HCT116 (cell line): ENCODE results near the gene PRKD2. TPM values are rescaled to one million over a fixed set of nuclear protein-coding genes. Genes with fewer than 3 reads are reported as not detected.

Experiments
- ATAC-seq: fragments of 200-7000 bp; cut with Tn5 transposase; 2 replicates; pipeline ENCODE4 v1.9.1; 2020; ENCODE audit warnings: mild to moderate bottlenecking, moderate library complexity
- BruUV-seq: library from RNA; stranded (reverse); fragments of 400-500 nt; replicated peaks from 2 replicates; lab custom pipeline; 2021; lab: Mats Ljungman, UMichigan
- CTCF ChIA-PET: fragments of 300-600 bp; sonication (Branson Sonifier 250); formaldehyde crosslinking; loops from one replicate; lab custom pipeline; 2021; ENCODE audit warnings: antibody characterized with exemption; lab: Charles Lee
- POLR2A ChIA-PET: fragments of 300-600, 350-600 bp; sonication (Branson Sonifier 250); formaldehyde crosslinking; loops from one replicate; lab custom pipeline; 2021; ENCODE audit warnings: antibody characterized with exemption; lab: Charles Lee
- RAD21 ChIA-PET, 2 experiments: fragments of 300-600 bp; sonication (Branson Sonifier 250); formaldehyde crosslinking; loops; one replicate each; lab custom pipeline; 2023; ENCODE audit warnings: low total read pairs in 2 of 2; ENCODE audit not compliant: uncharacterized antibody in 2 of 2, unreplicated experiment in 2 of 2, low non-redundant PET in 1 of 2; lab: Charles Lee
- DNase-seq: peaks from one replicate; pipeline ENCODE4 v3.0.0-alpha.2; 2010; ENCODE audit warnings: low read depth, low spot score
- H2AFZ ChIP-seq: fragments of 200-600 bp; shearing (Covaris generic), sonication (generic); 2 replicates; pipeline ENCODE4 v1.6.1; 2017; ENCODE audit warnings: low read depth, mixed run types, mixed read lengths, antibody characterized with exemption, low read length; ENCODE audit not compliant: poor library complexity, severe bottlenecking
- H3K27ac ChIP-seq: 2 replicates; pipeline ENCODE4 v1.5.1; 2012; ENCODE audit warnings: low read depth, low read length
- H3K27me3 ChIP-seq: fragments of 200-600 bp; sonication (generic); 2 replicates; pipeline ENCODE4 v1.6.1; 2016; ENCODE audit warnings: mixed run types, low read length, mixed read lengths; ENCODE audit not compliant: insufficient read depth
- H3K36me3 ChIP-seq, 2 experiments: fragments of 200-500 bp in 1 of 2; fragments of 200-600 bp in 1 of 2; sonication (Bioruptor generic) in 1 of 2; sonication (generic) in 1 of 2; 2 replicates each; pipeline versions ENCODE4 v1.5.1 to v1.6.1; 2014 to 2016; ENCODE audit warnings: low read length in 2 of 2, inconsistent platforms in 1 of 2, mixed read lengths in 1 of 2, mixed run types in 1 of 2; ENCODE audit not compliant: insufficient read depth in 2 of 2, control insufficient read depth in 1 of 2
- H3K4me1 ChIP-seq, 2 experiments: fragments of 200-600 bp in 1 of 2; sonication (generic) in 1 of 2; 2 replicates each; pipeline versions ENCODE4 v1.5.1 to v1.6.1; 2012 to 2017; ENCODE audit warnings: low read length in 2 of 2, inconsistent platforms in 1 of 2, mild to moderate bottlenecking in 1 of 2, mixed read lengths in 1 of 2, mixed run types in 1 of 2, moderate library complexity in 1 of 2; ENCODE audit not compliant: insufficient read depth in 2 of 2, control insufficient read depth in 1 of 2
- H3K4me2 ChIP-seq: fragments of 200-600 bp; sonication (generic); 2 replicates; pipeline ENCODE4 v1.6.1; 2017; ENCODE audit warnings: mixed run types, low read length, mixed read lengths
- H3K4me3 ChIP-seq, 2 experiments: fragments of 200-600 bp in 1 of 2; sonication (generic) in 1 of 2; replicated peaks in 1 of 2; 2 replicates each; pipeline ENCODE4 v1.5.1; 2011 to 2016; ENCODE audit warnings: low read length in 2 of 2, control low read depth in 1 of 2, low read depth in 1 of 2, mild to moderate bottlenecking in 1 of 2, mixed read lengths in 1 of 2, mixed run types in 1 of 2
- H3K79me2 ChIP-seq: fragments of 200-600 bp; sonication (generic); 2 replicates; pipeline ENCODE4 v1.6.1; 2017; ENCODE audit warnings: mild to moderate bottlenecking, mixed run types, low read length, moderate library complexity, mixed read lengths; ENCODE audit not compliant: insufficient read depth
- H3K9ac ChIP-seq: fragments of 200-600 bp; sonication (generic); 2 replicates; pipeline ENCODE4 v1.6.1; 2016; ENCODE audit warnings: low read length, mixed read lengths
- H3K9me2 ChIP-seq: fragments of 200-600 bp; sonication (generic), shearing (Covaris generic); 2 replicates; pipeline ENCODE4 v1.6.1; 2017; ENCODE audit warnings: mixed run types, mild to moderate bottlenecking, moderate library complexity; ENCODE audit not compliant: insufficient read depth
- H3K9me3 ChIP-seq, 2 experiments: fragments of 200-500 bp in 1 of 2; fragments of 200-600 bp in 1 of 2; sonication (Bioruptor generic) in 1 of 2; sonication (generic) in 1 of 2; 2 replicates each; pipeline ENCODE4 v1.6.1; 2014 to 2017; ENCODE audit warnings: low read length in 2 of 2, mixed read lengths in 2 of 2, inconsistent platforms in 1 of 2, low read depth in 1 of 2, mild to moderate bottlenecking in 1 of 2, mixed run types in 1 of 2, moderate library complexity in 1 of 2; ENCODE audit not compliant: control insufficient read depth in 1 of 2, insufficient read depth in 1 of 2
- H4K20me1 ChIP-seq: fragments of 200-600 bp; sonication (generic), shearing (Covaris generic); 2 replicates; pipeline ENCODE4 v1.6.1; 2017; ENCODE audit warnings: mixed run types, mild to moderate bottlenecking, moderate library complexity; ENCODE audit not compliant: insufficient read depth
- POLR2AphosphoS5 ChIP-seq: IDR thresholded peaks from 2 replicates; pipeline ENCODE4 v1.6.1; 2011; ENCODE audit warnings: mild to moderate bottlenecking, low read depth, low read length, moderate library complexity
- SP1 ChIP-seq: IDR thresholded peaks from 2 replicates; pipeline ENCODE4 v1.6.1; 2012; ENCODE audit warnings: low read depth
- ZNF274 ChIP-seq: fragments of 200-500 bp; sonication (Bioruptor generic); IDR thresholded peaks from 2 replicates; pipeline ENCODE4 v1.6.1; 2014; ENCODE audit warnings: mild to moderate bottlenecking, low read depth, low read length, inconsistent platforms
- intact Hi-C: fragments of 100-400 bp; cut with micrococcal nuclease; formaldehyde crosslinking; loops from 2 replicates; pipeline ENCODE4 v1.10.0; 2022
- total RNA-seq: library from RNA; stranded (reverse); gene quantifications from one replicate; pipeline ENCODE4 v1.2.1, GENCODE V29; 2021; ENCODE audit not compliant: unreplicated experiment
- TF ChIP-seq, protein P1 (sequence below): IDR thresholded peaks from 2 replicates; pipeline ENCODE4 v1.6.1; 2012
- TF ChIP-seq, protein P2 (sequence below), 3 experiments: fragments of 200-600 bp in 1 of 3; sonication (generic) in 1 of 3; IDR thresholded peaks in 2 of 3; conservative IDR thresholded peaks in 1 of 3; 2 replicates each; pipeline ENCODE4 v1.5.1; 2012 to 2017; ENCODE audit warnings: low read depth in 2 of 3, low read length in 2 of 3, antibody characterized with exemption in 1 of 3, borderline replicate concordance in 1 of 3, control low read depth in 1 of 3, mild to moderate bottlenecking in 1 of 3, mixed read lengths in 1 of 3, mixed run types in 1 of 3, moderate library complexity in 1 of 3; ENCODE audit not compliant: insufficient read depth in 1 of 3

The PRKD2 gene
- total RNA-seq, 1 experiment from 2014 or later: 73.5 TPM

DNA sequence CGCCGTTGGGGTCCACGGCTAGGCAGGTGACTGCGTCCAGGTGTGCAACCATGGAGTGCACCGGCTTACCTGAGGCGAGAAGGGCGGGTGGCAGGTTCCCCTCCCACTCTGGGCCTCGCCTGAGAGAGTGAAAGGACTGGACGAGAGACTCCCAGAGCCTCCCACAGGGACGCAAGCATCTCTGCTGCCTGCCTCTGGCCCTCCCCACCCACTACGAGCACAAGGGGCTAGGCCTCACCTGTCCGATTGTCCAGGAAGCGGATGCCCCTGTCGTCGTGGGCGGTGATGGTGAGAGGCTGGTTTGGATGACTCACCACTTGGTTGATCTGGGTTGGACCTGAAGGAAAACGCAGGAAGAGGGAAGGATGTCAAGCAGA, 5.1 kb upstream of the PRKD2 start:
- H2AFZ ChIP-seq: no peak overlapping the region
- peaks cover 6% of the 10 kb centered on the region; the same call in 1 of the 2 replicates for H3K79me2 ChIP-seq
- peaks cover 36 to 60% of the 10 kb centered on the region in 2 experiments; a peak in 3 of 4 replicates for H3K36me3 ChIP-seq
- H3K9ac ChIP-seq: no peak overlapping the region
- TF ChIP-seq POLR2AphosphoS5: no peak
- TF ChIP-seq, protein P1, sequence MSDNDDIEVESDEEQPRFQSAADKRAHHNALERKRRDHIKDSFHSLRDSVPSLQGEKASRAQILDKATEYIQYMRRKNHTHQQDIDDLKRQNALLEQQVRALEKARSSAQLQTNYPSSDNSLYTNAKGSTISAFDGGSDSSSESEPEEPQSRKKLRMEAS: no peak
- no peak for TF ChIP-seq SP1
- ATAC-seq (no peak), DNase-seq (no peak)
- H3K9me2 ChIP-seq: no peaks in the 10 kb centered on the region
- intact Hi-C loops: loop anchor here (10.0 kb wide), 1 partner anchor 107 kb away; no protein-coding TSS in a partner anchor
- ChIA-PET CTCF (no interaction called here), RAD21 (no interaction called here), POLR2A (no interaction called here)
- H3K9me3 ChIP-seq: no peaks in the 10 kb centered on the region
- H3K4me2 ChIP-seq: no peak overlapping the region
- H3K27me3 ChIP-seq: no peaks in the 10 kb centered on the region
- H3K4me3 ChIP-seq: no peak overlapping the region
- H3K4me1 ChIP-seq: peaks cover 3 to 14% of the 10 kb centered on the region in 2 experiments; a peak in 3 of 4 replicates
- no peak overlapping the region for H3K27ac ChIP-seq
- no TSS peak for BruUV-seq
- no peaks in the 10 kb centered on the region for H4K20me1 ChIP-seq

DNA sequence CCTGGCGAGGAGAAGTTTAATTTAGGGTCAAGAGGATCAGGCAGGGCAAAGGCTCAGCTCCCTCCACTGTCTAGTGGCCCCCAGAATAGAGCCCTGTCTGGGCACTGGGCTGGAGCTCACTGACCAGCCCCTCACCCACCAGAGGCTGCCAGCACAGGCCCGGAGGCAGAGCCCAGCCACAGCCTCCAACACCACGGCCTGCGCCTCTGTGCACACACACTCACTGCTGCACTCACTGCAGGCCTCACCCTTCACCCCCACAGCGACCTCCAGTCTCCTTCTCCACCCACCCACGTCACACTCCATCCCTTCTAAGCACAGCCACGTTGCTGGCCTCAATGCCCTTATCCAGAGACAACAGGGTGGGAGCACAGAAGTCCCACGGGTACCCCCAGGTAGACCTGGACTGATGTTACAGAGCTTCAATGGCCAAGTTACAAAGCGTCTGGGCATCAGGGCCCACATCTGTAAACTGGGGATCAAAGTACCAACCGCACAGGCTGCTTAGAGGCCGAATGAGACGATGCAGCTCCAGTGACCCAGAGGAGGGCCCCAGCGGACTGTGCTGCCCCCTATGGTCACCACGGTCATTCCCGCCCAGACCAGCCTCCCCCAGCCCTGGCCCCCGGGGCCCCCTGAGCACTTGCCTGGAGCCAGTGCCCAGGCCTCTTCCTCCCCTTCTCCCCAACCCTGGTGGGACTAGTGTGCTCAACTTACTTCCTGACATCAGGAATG, 4.5 kb upstream of the PRKD2 start:
- ChIA-PET CTCF (interaction anchor here (0.5 kb wide), 1 partner anchor 119 kb away, joined by 3 read pairs; no protein-coding TSS in a partner anchor), RAD21 (no interaction called here), POLR2A (no interaction called here)
- H3K4me3 ChIP-seq: no peak overlapping the region
- H3K27me3 ChIP-seq: no peaks in the 10 kb centered on the region
- peaks cover 4% of the 10 kb centered on the region for H3K79me2 ChIP-seq
- no peak overlapping the region for H3K9ac ChIP-seq
- ATAC-seq (no peak), DNase-seq (no peak)
- H3K9me2 ChIP-seq: no peaks in the 10 kb centered on the region
- intact Hi-C loops: loop anchor here (10.0 kb wide), 1 partner anchor 107 kb away; no protein-coding TSS in a partner anchor
- TF ChIP-seq, protein P2, sequence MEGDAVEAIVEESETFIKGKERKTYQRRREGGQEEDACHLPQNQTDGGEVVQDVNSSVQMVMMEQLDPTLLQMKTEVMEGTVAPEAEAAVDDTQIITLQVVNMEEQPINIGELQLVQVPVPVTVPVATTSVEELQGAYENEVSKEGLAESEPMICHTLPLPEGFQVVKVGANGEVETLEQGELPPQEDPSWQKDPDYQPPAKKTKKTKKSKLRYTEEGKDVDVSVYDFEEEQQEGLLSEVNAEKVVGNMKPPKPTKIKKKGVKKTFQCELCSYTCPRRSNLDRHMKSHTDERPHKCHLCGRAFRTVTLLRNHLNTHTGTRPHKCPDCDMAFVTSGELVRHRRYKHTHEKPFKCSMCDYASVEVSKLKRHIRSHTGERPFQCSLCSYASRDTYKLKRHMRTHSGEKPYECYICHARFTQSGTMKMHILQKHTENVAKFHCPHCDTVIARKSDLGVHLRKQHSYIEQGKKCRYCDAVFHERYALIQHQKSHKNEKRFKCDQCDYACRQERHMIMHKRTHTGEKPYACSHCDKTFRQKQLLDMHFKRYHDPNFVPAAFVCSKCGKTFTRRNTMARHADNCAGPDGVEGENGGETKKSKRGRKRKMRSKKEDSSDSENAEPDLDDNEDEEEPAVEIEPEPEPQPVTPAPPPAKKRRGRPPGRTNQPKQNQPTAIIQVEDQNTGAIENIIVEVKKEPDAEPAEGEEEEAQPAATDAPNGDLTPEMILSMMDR (IDR thresholded peaks at IDR 0.05 in 2 of 3, conservative IDR thresholded peaks at IDR 0.05 in 1 of 3; ENCODE audit: borderline replicate concordance in 1 of 3, insufficient read depth in 1 of 3, low read depth in 2 of 3, low read length in 2 of 3): peak in 2 of 3 experiments; percentile 23 to 35; a peak in 2 of 6 replicates
- no peak for TF ChIP-seq ZNF274
- no peaks in the 10 kb centered on the region for H4K20me1 ChIP-seq
- H2AFZ ChIP-seq: no peak overlapping the region
- no peak overlapping the region for H3K4me2 ChIP-seq
- H3K9me3 ChIP-seq: no peaks in the 10 kb centered on the region
- peaks cover 3 to 14% of the 10 kb centered on the region in 2 experiments; a peak in 3 of 4 replicates for H3K4me1 ChIP-seq
- no peak overlapping the region for H3K27ac ChIP-seq
- peaks cover 31 to 55% of the 10 kb centered on the region in 2 experiments; a peak in 3 of 4 replicates for H3K36me3 ChIP-seq
- no TSS peak for BruUV-seq
